GM10248 (cell line): ENCODE measurements around the gene C14orf93.
A peak's percentile ranks its signal among the peaks of the same experiment; 100 is the strongest.
"Not testable (repeated sequence)": the region's sequence is repeated elsewhere in the genome, so short reads cannot be mapped to it uniquely, and the experiment has no call there.

ENCODE experiments used
- CTCF ChIA-PET: fragments of 300-600 bp; sonication (Branson Sonifier 250); formaldehyde crosslinking; extraction: SDS; loops from one replicate; lab custom pipeline; 2021; ENCODE audit warnings: antibody characterized with exemption; lab: Yijun Ruan, JAX
- POLR2A ChIA-PET: fragments of 350-650 bp; sonication (Branson Sonifier 250); formaldehyde crosslinking; extraction: SDS; loops from one replicate; lab custom pipeline; 2020; ENCODE audit warnings: antibody characterized with exemption; lab: Yijun Ruan, JAX
- DNase-seq: peaks from one replicate; pipeline ENCODE4 v3.0.0; 2012; ENCODE audit errors: extremely low spot score
- CTCF ChIP-seq: IDR thresholded peaks from 2 replicates; pipeline ENCODE4 v1.5.1; 2012; ENCODE audit warnings: mild to moderate bottlenecking, low read depth; ENCODE audit errors: extremely low read depth, missing control alignments, control extremely low read depth

Gene C14orf93

DNA sequence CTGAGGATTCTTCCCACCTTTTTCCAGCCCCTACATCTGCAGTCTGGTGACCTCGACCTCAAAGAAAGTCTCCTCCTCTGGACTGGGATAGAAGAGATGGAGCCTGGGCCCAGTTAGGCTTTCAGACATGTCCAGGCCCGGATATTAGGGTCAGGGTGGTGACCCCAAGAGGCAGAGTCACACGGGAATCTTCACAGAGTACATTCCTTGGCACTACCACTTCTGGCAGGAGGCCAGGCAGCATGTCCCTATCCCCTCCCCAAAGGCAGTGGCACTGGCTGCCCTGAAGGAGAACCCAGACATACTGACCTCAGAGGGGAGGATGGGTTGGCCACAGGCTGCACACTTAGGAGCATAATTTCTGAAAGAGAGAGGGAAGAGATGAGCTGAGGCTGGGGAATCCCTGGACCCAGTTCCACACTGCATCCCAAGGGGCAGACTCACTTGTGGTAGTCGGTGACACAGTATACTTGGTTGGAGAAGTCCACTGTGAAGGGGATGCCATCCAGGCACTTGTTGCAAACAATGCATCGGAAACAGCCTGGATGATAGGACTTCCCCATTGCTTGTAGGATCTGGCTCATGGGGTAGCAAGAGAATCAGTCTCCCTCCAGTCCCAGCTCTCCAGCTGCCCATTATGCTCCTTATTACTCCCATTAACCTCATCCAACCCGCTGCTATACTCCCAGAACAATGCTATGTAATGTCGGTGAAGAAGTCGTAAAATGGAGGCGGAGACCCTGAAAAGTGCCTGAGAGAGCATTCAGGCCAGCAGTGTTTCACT, 35.2 kb downstream of the C14orf93 start:
- ChIA-PET CTCF (interaction anchor here (0.8 to 12.1 kb wide), 13 partner anchors 11 to 94 kb away, joined by 3 to 270 read pairs (median 18); partner anchors contain the start of genes AJUBA, CDH24 and HAUS4), POLR2A (no interaction called here)
- no peak for DNase-seq
- TF ChIP-seq CTCF: no peak

DNA sequence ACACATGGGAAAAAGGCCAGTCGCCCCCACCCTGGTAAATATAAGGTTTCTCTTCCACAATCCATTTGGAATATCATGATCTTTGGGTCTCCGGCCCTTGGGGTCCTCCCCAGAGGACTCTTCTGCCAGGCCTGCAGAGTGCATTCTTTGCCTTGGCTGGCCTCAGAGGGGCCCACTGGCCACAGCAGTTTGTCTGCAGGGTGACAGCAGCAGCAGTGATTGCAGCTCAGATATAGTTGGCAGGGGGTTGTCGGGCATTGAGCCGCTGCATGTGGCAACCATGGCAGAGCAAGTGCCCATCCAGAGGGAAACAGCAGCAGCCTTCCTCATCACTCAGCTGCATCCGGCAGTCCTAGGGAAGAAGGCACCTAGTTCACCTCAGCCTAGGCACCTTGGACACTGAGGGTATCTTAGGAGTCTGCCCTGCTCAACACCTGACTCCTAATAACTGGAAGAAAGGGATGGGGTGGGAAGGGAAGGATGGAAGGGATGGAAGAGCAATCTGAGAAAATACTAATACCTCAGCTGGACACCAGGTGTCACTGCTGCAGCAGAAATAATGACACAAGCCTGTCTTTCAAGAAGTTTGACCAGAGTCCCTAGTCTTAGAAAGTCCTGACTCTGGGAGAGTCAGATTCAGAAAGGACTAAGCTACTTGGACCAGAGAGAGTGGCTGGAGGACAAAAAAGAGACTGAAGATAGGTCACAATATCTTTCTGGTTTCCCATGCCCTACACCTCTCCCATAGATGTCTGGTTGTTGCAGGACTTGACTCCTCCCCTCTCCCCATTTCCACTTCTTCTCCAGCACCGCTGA, 36.5 kb downstream of the C14orf93 start:
- peak; percentile 63 for DNase-seq
- POLR2A ChIA-PET: no interaction called here
- TF ChIP-seq CTCF: peak; percentile 80
- CTCF ChIA-PET: interaction anchor here (0.8 to 12.1 kb wide), 25 partner anchors 10 to 403 kb away, joined by 3 to 270 read pairs (median 5); partner anchors contain the start of genes AJUBA, CDH24, HAUS4 and PRMT5

DNA sequence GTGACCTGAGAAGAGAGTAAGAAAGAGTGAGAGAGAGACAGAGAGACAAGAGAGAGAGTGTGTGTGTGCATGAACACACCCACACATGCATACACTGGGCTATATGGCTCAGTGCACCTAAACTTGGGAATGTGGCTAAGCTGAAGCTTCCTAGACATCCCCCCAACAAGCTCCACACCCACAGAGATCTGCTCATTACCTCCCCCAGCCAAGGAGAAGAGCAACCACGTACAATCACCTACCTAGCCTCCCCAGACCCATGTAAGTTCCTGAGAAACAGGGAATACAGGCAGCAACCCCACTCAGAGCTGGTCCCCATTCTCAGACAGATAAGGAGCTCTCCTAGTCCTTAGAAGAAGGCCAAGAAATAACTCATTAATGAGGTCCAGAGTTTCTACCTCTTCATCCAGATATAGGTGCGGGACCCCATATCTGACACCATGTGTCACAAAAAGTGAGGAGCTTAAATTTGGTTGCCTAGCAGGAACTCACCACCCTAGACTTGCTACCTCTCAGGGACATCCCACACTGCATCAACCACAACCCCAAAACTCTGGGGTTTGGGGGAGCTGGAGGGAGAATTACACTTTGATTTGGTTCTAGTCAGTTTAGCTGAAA, 37.5 kb downstream of the C14orf93 start:
- TF ChIP-seq CTCF: no peak
- no peak for DNase-seq
- ChIA-PET POLR2A (no interaction called here), CTCF (interaction anchor here (0.8 to 12.1 kb wide), 23 partner anchors 9 to 402 kb away, joined by 3 to 270 read pairs (median 6); partner anchors contain the start of genes AJUBA, CDH24, HAUS4 and PRMT5)

GRCh38 chr14:22971152-22971551, 38.8 kb downstream of the C14orf93 start:
- POLR2A ChIA-PET: no interaction called here
- no peak for TF ChIP-seq CTCF
- CTCF ChIA-PET: interaction anchor here (0.7 to 12.1 kb wide), 5 partner anchors 8 to 97 kb away, joined by 3 to 270 read pairs (median 29); partner anchors contain the start of genes AJUBA and CDH24

DNA sequence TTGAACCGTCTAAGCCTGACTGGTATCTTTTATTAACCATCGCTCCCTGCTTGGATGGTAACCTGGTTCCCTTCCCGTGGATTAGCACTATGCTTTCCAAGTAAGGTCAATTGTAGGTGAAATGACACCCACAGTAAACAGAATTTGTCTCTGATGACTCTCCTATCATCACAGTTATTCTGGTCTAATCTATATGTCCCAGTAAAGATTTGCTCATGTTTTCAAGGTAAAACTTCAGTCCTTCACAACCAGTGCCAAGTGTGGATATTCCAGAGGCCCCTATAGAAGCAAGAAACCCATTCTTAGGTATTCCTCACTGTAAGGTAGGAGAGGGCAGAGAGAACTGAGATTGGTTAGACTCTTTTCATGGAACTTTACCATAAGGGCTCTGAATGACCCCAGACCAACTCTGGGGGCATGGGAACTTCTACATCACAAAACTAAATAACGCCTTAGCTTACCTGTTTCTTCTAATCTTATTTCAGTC, 43.1 kb downstream of the C14orf93 start:
- no peak for TF ChIP-seq CTCF
- no peak for DNase-seq
- CTCF ChIA-PET: interaction anchor here (1.7 to 12.1 kb wide), 5 partner anchors 9 to 397 kb away, joined by 4 to 270 read pairs (median 13); partner anchors contain the start of genes AJUBA, CDH24 and HAUS4
- POLR2A ChIA-PET: no interaction called here

More at GRCh38 chr14:22971152-22971551, 38.8 kb downstream of the C14orf93 start:
- DNase-seq: no peak

- CTCF ChIA-PET: interaction anchor here (1.7 to 7.3 kb wide), 4 partner anchors 9 to 93 kb away, joined by 5 to 46 read pairs (median 18); partner anchors contain the start of genes CDH24 and HAUS4
- POLR2A ChIA-PET, DNase-seq: not testable (repeated sequence)
These were observed 43.8 kb downstream of the C14orf93 start for GRCh38 chr14:22965916-22966782.
